ENCODE data around the gene KIF18A. TPM values are rescaled to one million over a fixed set of nuclear protein-coding genes. Genes with fewer than 3 reads are reported as not detected.

The KIF18A gene
- 11.5 and 12.1 TPM in 2 replicates for total RNA-seq

GRCh38 chr11:28107750-28108618 is at the start of gene KIF18A, which contains the start of gene METTL15:
Gene KIF18A, minus strand, starts transcription at chr11:28108156. Its CDS starts 10,209 bp downstream, at chr11:28097947.
Gene METTL15, plus strand, starts transcription at chr11:28108388. Its CDS starts 4,947 bp downstream, at chr11:28113335.

Other genes with a start within 250 kb of the KIF18A start
- 19.3 and 20.4 TPM in 2 replicates for gene METTL15, start 232 bp upstream of the KIF18A start, total RNA-seq

All from myometrial cell (primary cell).